ENCODE measurements around the gene ECPAS. TPM values are rescaled to one million over a fixed set of nuclear protein-coding genes. Genes with fewer than 3 reads are reported as not detected.

ECPAS gene
- polyA plus RNA-seq, 1 donor (not counting 4 experiments of a cell fraction or from before 2014, with no cell fraction given), result 53.5 TPM

GRCh38 chr9:111481885-111482636, 2.1 kb downstream of the ECPAS start:
- no peak for DNase-seq (ENCODE audit: low read depth, low spot score)
- Histone ChIP-seq H3K4me1 (ENCODE audit: control insufficient read depth, extremely low read depth, insufficient read depth, low read length) (peaks cover 8% of the 10 kb centered on the region), H3K4me2 (ENCODE audit: control insufficient read depth, extremely low read depth, insufficient read depth, low read depth, low read length) (peak overlapping the region; percentile 89), H3K4me3 (ENCODE audit: control insufficient read depth in 2 of 3, extremely low read depth in 1 of 3, insufficient read depth in 2 of 3, low read depth in 1 of 3, low read length in 3 of 3) (peak overlapping the region; percentile 68 to 93 (median 92)), H3K27me3 (ENCODE audit: control insufficient read depth, extremely low read depth, insufficient read depth, low read length) (no peaks in the 10 kb centered on the region), H2AFZ (ENCODE audit: control insufficient read depth, low read length) (no peak overlapping the region), H3K9ac (ENCODE audit: control insufficient read depth, extremely low read depth, insufficient read depth, low read length) (peak overlapping the region; percentile 94), H3K79me2 (ENCODE audit: control insufficient read depth, insufficient read depth, low read length) (peaks cover 63% of the 10 kb centered on the region), H3K27ac (ENCODE audit: control insufficient read depth, insufficient read depth, low read length) (peak overlapping the region; percentile 86), H3K36me3 (ENCODE audit: control insufficient read depth in 2 of 2, extremely low read depth in 1 of 2, insufficient read depth in 2 of 2, low read length in 2 of 2) (no peaks in the 10 kb centered on the region), H3K9me1 (ENCODE audit: control insufficient read depth, extremely low read depth, insufficient read depth, low read length) (no peaks in the 10 kb centered on the region), H4K20me1 (ENCODE audit: control insufficient read depth, extremely low read depth, insufficient read depth, low read length) (peaks cover 14% of the 10 kb centered on the region), H3K9me3 (ENCODE audit: control insufficient read depth, low read depth, low read length) (no peaks in the 10 kb centered on the region)
- dilution Hi-C loops (cut with MboI; ENCODE audit: extremely low pct_ligation_motif_present, low sequenced_read_pairs), result no loop called here
- TF ChIP-seq EZH2 (IDR thresholded peaks at IDR 0.05; ENCODE audit: low read length), result no peak
- TF ChIP-seq CTCF (optimal IDR thresholded peaks at IDR 0.05 in 1 of 3, IDR thresholded peaks at IDR 0.05 in 1 of 3, conservative IDR thresholded peaks at IDR 0.05 in 1 of 3; ENCODE audit: extremely low read depth in 1 of 3, insufficient read depth in 2 of 3, low read length in 3 of 3), result no peak
- FAIRE-seq, result no peak

- no peak overlapping the region for H2AFZ ChIP-seq (ENCODE audit: control insufficient read depth, low read length)
- no peaks in the 10 kb centered on the region for H3K9me3 ChIP-seq (ENCODE audit: control insufficient read depth, low read depth, low read length)
- H3K4me1 ChIP-seq (ENCODE audit: control insufficient read depth, extremely low read depth, insufficient read depth, low read length), result peaks cover 8% of the 10 kb centered on the region
- peaks cover 14% of the 10 kb centered on the region for H4K20me1 ChIP-seq (ENCODE audit: control insufficient read depth, extremely low read depth, insufficient read depth, low read length)
- H3K4me3 ChIP-seq (ENCODE audit: control insufficient read depth in 2 of 3, extremely low read depth in 1 of 3, insufficient read depth in 2 of 3, low read depth in 1 of 3, low read length in 3 of 3), result no peak overlapping the region
- TF ChIP-seq EZH2 (IDR thresholded peaks at IDR 0.05; ENCODE audit: low read length) (no peak), CTCF (optimal IDR thresholded peaks at IDR 0.05 in 1 of 3, IDR thresholded peaks at IDR 0.05 in 1 of 3, conservative IDR thresholded peaks at IDR 0.05 in 1 of 3; ENCODE audit: extremely low read depth in 1 of 3, insufficient read depth in 2 of 3, low read length in 3 of 3) (no peak)
- H3K27ac ChIP-seq (ENCODE audit: control insufficient read depth, insufficient read depth, low read length), result no peak overlapping the region
- FAIRE-seq, result no peak
- H3K27me3 ChIP-seq (ENCODE audit: control insufficient read depth, extremely low read depth, insufficient read depth, low read length), result no peaks in the 10 kb centered on the region
- H3K9me1 ChIP-seq (ENCODE audit: control insufficient read depth, extremely low read depth, insufficient read depth, low read length), result no peaks in the 10 kb centered on the region
- DNase-seq (ENCODE audit: low read depth, low spot score), result no peak
- H3K79me2 ChIP-seq (ENCODE audit: control insufficient read depth, insufficient read depth, low read length), result peaks cover 100% of the 10 kb centered on the region
- no peak overlapping the region for H3K4me2 ChIP-seq (ENCODE audit: control insufficient read depth, extremely low read depth, insufficient read depth, low read depth, low read length)
- H3K36me3 ChIP-seq (ENCODE audit: control insufficient read depth in 2 of 2, extremely low read depth in 1 of 2, insufficient read depth in 2 of 2, low read length in 2 of 2), result no peaks in the 10 kb centered on the region
- dilution Hi-C loops (cut with MboI; ENCODE audit: extremely low pct_ligation_motif_present, low sequenced_read_pairs), result no loop called here
- no peak overlapping the region for H3K9ac ChIP-seq (ENCODE audit: control insufficient read depth, extremely low read depth, insufficient read depth, low read length)
Observed at GRCh38 chr9:111477677-111478076, 6.5 kb downstream of the ECPAS start.
